ENCODE data around the gene PRKCA. TPM values are rescaled to one million over a fixed set of nuclear protein-coding genes. Genes with fewer than 3 reads are reported as not detected.

The PRKCA gene
- total RNA-seq, 1 experiment from 2014 or later: 20.7 TPM

DNA sequence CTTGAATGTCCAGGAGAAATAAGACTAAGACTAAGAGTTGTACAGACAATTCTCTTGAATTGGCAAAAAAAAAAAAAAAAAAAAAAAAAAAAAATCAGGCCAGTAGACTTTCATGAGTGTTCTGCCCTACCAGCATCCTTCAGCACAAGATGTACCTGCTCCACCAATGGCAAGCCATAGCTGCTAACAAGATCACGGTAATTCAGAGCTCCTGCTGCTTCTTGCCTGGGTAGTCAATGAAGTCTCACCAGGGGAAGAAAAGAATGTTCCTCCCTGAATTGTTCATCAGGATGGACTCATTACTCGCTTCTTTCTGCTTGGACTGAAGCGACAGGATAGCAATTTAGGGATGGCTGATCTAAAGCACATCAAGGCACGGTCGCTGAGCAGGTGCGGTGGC lies 42.1 kb upstream of the PRKCA start:
- no peak for TF ChIP-seq CTCF (IDR thresholded peaks at IDR 0.05; ENCODE audit: unreplicated experiment)
- intact Hi-C loops (cut with micrococcal nuclease): no loop called here
- Mint-ChIP-seq H3K27me3 (ENCODE audit: insufficient read depth, unreplicated experiment) (no peaks in the 10 kb centered on the region), H3K36me3 (ENCODE audit: insufficient read depth, unreplicated experiment) (no peaks in the 10 kb centered on the region), H3K4me1 (ENCODE audit: insufficient read depth, unreplicated experiment) (no peaks in the 10 kb centered on the region), H3K4me3 (ENCODE audit: unreplicated experiment) (no peak overlapping the region), H3K27ac (ENCODE audit: low read depth, unreplicated experiment) (no peak overlapping the region), H3K9me3 (ENCODE audit: unreplicated experiment) (no peaks in the 10 kb centered on the region)
- ChIA-PET POLR2A (no interaction called here), CTCF (interaction anchor here (0.7 to 1.4 kb wide), 2 partner anchors 238 to 307 kb away, joined by 4 read pairs; no protein-coding TSS in a partner anchor)
- DNase-seq (ENCODE audit: unreplicated experiment): no peak
- BruUV-seq (replicated peaks): no TSS peak

DNA sequence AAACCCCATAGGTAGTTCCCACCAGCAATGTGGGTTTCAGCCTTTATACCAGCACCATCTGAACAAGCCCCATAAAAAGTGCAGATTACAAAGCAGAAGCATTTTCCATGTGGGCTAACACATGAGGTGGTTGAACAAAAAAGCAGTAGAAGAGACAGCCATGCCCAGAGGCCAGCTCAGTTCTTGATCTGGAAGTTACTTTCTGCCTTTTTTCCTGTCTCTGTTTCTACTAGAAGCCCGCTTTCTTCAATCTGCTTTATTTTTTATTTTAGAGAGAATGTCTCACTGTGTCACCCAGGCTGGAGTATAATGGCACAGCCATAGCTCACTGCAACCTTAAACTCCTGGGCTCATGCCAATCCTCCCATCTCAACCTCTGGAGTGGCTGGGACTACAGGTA lies 41.7 kb upstream of the PRKCA start:
- TF ChIP-seq CTCF (IDR thresholded peaks at IDR 0.05; ENCODE audit: unreplicated experiment): no peak
- ChIA-PET POLR2A (no interaction called here), CTCF (interaction anchor here (0.7 to 1.4 kb wide), 2 partner anchors 238 to 306 kb away, joined by 4 read pairs; no protein-coding TSS in a partner anchor)
- no peaks in the 10 kb centered on the region for H3K4me1 Mint-ChIP-seq (ENCODE audit: insufficient read depth, unreplicated experiment)
- no peak overlapping the region for H3K4me3 Mint-ChIP-seq (ENCODE audit: unreplicated experiment)
- intact Hi-C loops (cut with micrococcal nuclease): no loop called here
- BruUV-seq (replicated peaks): no TSS peak
- no peaks in the 10 kb centered on the region for H3K36me3 Mint-ChIP-seq (ENCODE audit: insufficient read depth, unreplicated experiment)
- H3K27ac Mint-ChIP-seq (ENCODE audit: low read depth, unreplicated experiment): no peak overlapping the region
- DNase-seq (ENCODE audit: unreplicated experiment): no peak
- no peaks in the 10 kb centered on the region for H3K9me3 Mint-ChIP-seq (ENCODE audit: unreplicated experiment)
- no peaks in the 10 kb centered on the region for H3K27me3 Mint-ChIP-seq (ENCODE audit: insufficient read depth, unreplicated experiment)

GRCh38 chr17:66262767-66263166 lies 39.6 kb upstream of the PRKCA start:
- Mint-ChIP-seq H3K27ac (ENCODE audit: low read depth, unreplicated experiment) (no peak overlapping the region), H3K4me3 (ENCODE audit: unreplicated experiment) (no peak overlapping the region), H3K27me3 (ENCODE audit: insufficient read depth, unreplicated experiment) (no peaks in the 10 kb centered on the region), H3K4me1 (ENCODE audit: insufficient read depth, unreplicated experiment) (no peaks in the 10 kb centered on the region), H3K36me3 (ENCODE audit: insufficient read depth, unreplicated experiment) (no peaks in the 10 kb centered on the region), H3K9me3 (ENCODE audit: unreplicated experiment) (no peaks in the 10 kb centered on the region)
- intact Hi-C loops (cut with micrococcal nuclease): no loop called here
- no peak for TF ChIP-seq CTCF (IDR thresholded peaks at IDR 0.05; ENCODE audit: unreplicated experiment)
- BruUV-seq (replicated peaks): no TSS peak
- ChIA-PET CTCF (no interaction called here), POLR2A (no interaction called here)
- no peak for DNase-seq (ENCODE audit: unreplicated experiment)

DNA sequence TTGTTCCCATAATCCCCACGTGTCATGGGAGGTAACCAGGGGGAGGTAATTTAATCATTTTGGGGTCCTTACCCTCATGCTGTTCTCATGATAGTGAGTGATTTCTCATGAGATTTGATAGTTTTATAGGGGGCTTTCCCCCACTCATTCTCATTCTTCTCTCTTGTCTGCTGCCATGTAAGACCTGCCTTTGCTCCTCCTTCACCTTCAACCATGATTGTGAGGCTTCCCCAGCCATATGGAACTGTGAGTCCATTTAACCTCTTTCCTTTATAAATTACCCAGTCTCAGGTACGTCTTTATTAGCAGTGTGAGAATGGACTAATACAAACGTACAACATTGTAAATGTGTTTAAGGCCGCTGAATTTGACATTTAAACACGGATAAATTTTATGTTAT lies 37.7 kb upstream of the PRKCA start:
- intact Hi-C loops (cut with micrococcal nuclease): no loop called here
- no peak for TF ChIP-seq CTCF (IDR thresholded peaks at IDR 0.05; ENCODE audit: unreplicated experiment)
- no peak overlapping the region for H3K27ac Mint-ChIP-seq (ENCODE audit: low read depth, unreplicated experiment)
- H3K9me3 Mint-ChIP-seq (ENCODE audit: unreplicated experiment): no peaks in the 10 kb centered on the region
- no TSS peak for BruUV-seq (replicated peaks)
- no peaks in the 10 kb centered on the region for H3K27me3 Mint-ChIP-seq (ENCODE audit: insufficient read depth, unreplicated experiment)
- no peak for DNase-seq (ENCODE audit: unreplicated experiment)
- ChIA-PET CTCF (no interaction called here), POLR2A (no interaction called here)
- H3K4me3 Mint-ChIP-seq (ENCODE audit: unreplicated experiment): no peak overlapping the region
- H3K4me1 Mint-ChIP-seq (ENCODE audit: insufficient read depth, unreplicated experiment): peaks cover 9% of the 10 kb centered on the region
- H3K36me3 Mint-ChIP-seq (ENCODE audit: insufficient read depth, unreplicated experiment): no peaks in the 10 kb centered on the region

Data from MCF 10A (cell line).